DOHH2 (cell line): ENCODE results near the gene OR51A7.

Experiments
- EZH2phosphoT487 ChIP-seq: fragments of 200-600 bp; sonication (generic); IDR thresholded peaks from 2 replicates; pipeline ENCODE4 v1.6.1; 2017; ENCODE audit warnings: borderline replicate concordance, mild to moderate bottlenecking, antibody characterized with exemption, low read length, moderate library complexity, mixed read lengths
- TF ChIP-seq, protein P1 (sequence below): fragments of 200-600 bp; sonication (generic); IDR thresholded peaks from one replicate; pipeline ENCODE4 v1.5.1; 2014; ENCODE audit warnings: antibody characterized with exemption, mild to moderate bottlenecking, low read depth, low read length; ENCODE audit not compliant: poor library complexity, severe bottlenecking

DNA sequence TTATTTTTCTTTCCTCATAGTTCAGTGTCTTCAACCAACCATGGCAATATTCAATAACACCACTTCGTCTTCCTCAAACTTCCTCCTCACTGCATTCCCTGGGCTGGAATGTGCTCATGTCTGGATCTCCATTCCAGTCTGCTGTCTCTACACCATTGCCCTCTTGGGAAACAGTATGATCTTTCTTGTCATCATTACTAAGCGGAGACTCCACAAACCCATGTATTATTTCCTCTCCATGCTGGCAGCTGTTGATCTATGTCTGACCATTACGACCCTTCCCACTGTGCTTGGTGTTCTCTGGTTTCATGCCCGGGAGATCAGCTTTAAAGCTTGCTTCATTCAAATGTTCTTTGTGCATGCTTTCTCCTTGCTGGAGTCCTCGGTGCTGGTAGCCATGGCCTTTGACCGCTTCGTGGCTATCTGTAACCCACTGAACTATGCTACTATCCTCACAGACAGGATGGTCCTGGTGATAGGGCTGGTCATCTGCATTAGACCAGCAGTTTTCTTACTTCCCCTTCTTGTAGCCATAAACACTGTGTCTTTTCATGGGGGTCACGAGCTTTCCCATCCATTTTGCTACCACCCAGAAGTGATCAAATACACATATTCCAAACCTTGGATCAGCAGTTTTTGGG lies 21.6 kb upstream of the OR51A7 start, which contains the start of gene OR51T1:
- TF ChIP-seq, protein P1, sequence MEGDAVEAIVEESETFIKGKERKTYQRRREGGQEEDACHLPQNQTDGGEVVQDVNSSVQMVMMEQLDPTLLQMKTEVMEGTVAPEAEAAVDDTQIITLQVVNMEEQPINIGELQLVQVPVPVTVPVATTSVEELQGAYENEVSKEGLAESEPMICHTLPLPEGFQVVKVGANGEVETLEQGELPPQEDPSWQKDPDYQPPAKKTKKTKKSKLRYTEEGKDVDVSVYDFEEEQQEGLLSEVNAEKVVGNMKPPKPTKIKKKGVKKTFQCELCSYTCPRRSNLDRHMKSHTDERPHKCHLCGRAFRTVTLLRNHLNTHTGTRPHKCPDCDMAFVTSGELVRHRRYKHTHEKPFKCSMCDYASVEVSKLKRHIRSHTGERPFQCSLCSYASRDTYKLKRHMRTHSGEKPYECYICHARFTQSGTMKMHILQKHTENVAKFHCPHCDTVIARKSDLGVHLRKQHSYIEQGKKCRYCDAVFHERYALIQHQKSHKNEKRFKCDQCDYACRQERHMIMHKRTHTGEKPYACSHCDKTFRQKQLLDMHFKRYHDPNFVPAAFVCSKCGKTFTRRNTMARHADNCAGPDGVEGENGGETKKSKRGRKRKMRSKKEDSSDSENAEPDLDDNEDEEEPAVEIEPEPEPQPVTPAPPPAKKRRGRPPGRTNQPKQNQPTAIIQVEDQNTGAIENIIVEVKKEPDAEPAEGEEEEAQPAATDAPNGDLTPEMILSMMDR, result no peak
- TF ChIP-seq EZH2phosphoT487, result no peak
